DOHH2 (cell line): ENCODE data around the gene ACTR10.

ENCODE experiments used
- H3F3A ChIP-seq: fragments of 200-600 bp; sonication (generic), shearing (Covaris generic); 2 replicates; pipeline ENCODE4 v1.6.0; 2016; ENCODE audit warnings: antibody characterized with exemption, mild to moderate bottlenecking; ENCODE audit not compliant: control insufficient read depth, insufficient read depth
- H3K27ac ChIP-seq: fragments of 200-600 bp; sonication (generic); 2 replicates; pipeline ENCODE4 v1.5.1; 2014; ENCODE audit warnings: low read depth, mild to moderate bottlenecking, low read length, moderate library complexity
- H3K27me3 ChIP-seq: fragments of 200-600 bp; sonication (generic); 2 replicates; pipeline ENCODE4 v1.6.1; 2014; ENCODE audit warnings: mild to moderate bottlenecking, low read length, mixed read lengths; ENCODE audit not compliant: control insufficient read depth
- H3K36me3 ChIP-seq: fragments of 200-600 bp; sonication (generic); 2 replicates; pipeline ENCODE4 v1.6.1; 2014; ENCODE audit warnings: mild to moderate bottlenecking, low read length, moderate library complexity, mixed read lengths; ENCODE audit not compliant: control insufficient read depth
- H3K4me1 ChIP-seq: fragments of 200-600 bp; sonication (generic); 2 replicates; pipeline ENCODE4 v1.6.1; 2014; ENCODE audit warnings: mild to moderate bottlenecking, low read length, mixed read lengths; ENCODE audit not compliant: control insufficient read depth
- H3K4me2 ChIP-seq: fragments of 200-600 bp; sonication (generic); 2 replicates; pipeline ENCODE4 v1.6.0; 2014; ENCODE audit warnings: mild to moderate bottlenecking, low read length, moderate library complexity
- H3K4me3 ChIP-seq: fragments of 200-600 bp; sonication (generic); 2 replicates; pipeline ENCODE4 v1.5.1; 2014; ENCODE audit warnings: mild to moderate bottlenecking, low read length, mixed read lengths
- H3K79me2 ChIP-seq: fragments of 200-600 bp; sonication (generic); 2 replicates; pipeline ENCODE4 v1.6.1; 2014; ENCODE audit warnings: mild to moderate bottlenecking, low read length, mixed read lengths; ENCODE audit not compliant: control insufficient read depth
- H3K9me2 ChIP-seq: fragments of 200-600 bp; sonication (generic); replicated peaks from 2 replicates; pipeline ENCODE4 v1.6.1; 2014; ENCODE audit warnings: mild to moderate bottlenecking, low read length, mixed read lengths; ENCODE audit not compliant: control insufficient read depth
- H3K9me3 ChIP-seq: fragments of 200-600 bp; sonication (generic); 2 replicates; pipeline ENCODE4 v1.6.1; 2014; ENCODE audit warnings: antibody characterized with exemption, low read length, mixed read lengths; ENCODE audit not compliant: control insufficient read depth, insufficient read depth
- H4K20me1 ChIP-seq: fragments of 200-600 bp; sonication (generic); 2 replicates; pipeline ENCODE4 v1.6.0; 2014; ENCODE audit warnings: low read depth, mild to moderate bottlenecking, antibody characterized with exemption, low read length, moderate library complexity; ENCODE audit not compliant: control insufficient read depth, insufficient read depth
- CTCF ChIP-seq: fragments of 200-600 bp; sonication (generic); IDR thresholded peaks from one replicate; pipeline ENCODE4 v1.5.1; 2014; ENCODE audit warnings: antibody characterized with exemption, mild to moderate bottlenecking, low read depth, low read length; ENCODE audit not compliant: poor library complexity, severe bottlenecking
- EZH2phosphoT487 ChIP-seq: fragments of 200-600 bp; sonication (generic); IDR thresholded peaks from 2 replicates; pipeline ENCODE4 v1.6.1; 2017; ENCODE audit warnings: borderline replicate concordance, mild to moderate bottlenecking, antibody characterized with exemption, low read length, moderate library complexity, mixed read lengths

The ACTR10 gene

GRCh38 chr14:58216544-58216943 is 16.6 kb downstream of the ACTR10 start:
- TF ChIP-seq CTCF (no peak), EZH2phosphoT487 (no peak)
- no peaks in the 10 kb centered on the region for H3F3A ChIP-seq
- no peak overlapping the region for H3K27ac ChIP-seq
- H3K9me2 ChIP-seq: no peaks in the 10 kb centered on the region
- H3K4me1 ChIP-seq: no peaks in the 10 kb centered on the region
- no peak overlapping the region for H3K4me3 ChIP-seq
- no peaks in the 10 kb centered on the region for H4K20me1 ChIP-seq
- no peaks in the 10 kb centered on the region for H3K27me3 ChIP-seq
- no peaks in the 10 kb centered on the region for H3K9me3 ChIP-seq
- H3K79me2 ChIP-seq: no peaks in the 10 kb centered on the region
- no peak overlapping the region for H3K4me2 ChIP-seq
- H3K36me3 ChIP-seq: peaks cover 31% of the 10 kb centered on the region

GRCh38 chr14:58227096-58227819 is 27.3 kb downstream of the ACTR10 start:
- H4K20me1 ChIP-seq: no peaks in the 10 kb centered on the region
- no peak overlapping the region for H3K4me3 ChIP-seq
- H3K4me2 ChIP-seq: no peak overlapping the region
- peaks cover 4% of the 10 kb centered on the region; the same call in 1 of the 2 replicates for H3F3A ChIP-seq
- H3K36me3 ChIP-seq: 0 out of 2 replicates have a peak, but pooled peaks cover 2% of the 10 kb centered on the region
- H3K4me1 ChIP-seq: no peaks in the 10 kb centered on the region
- no peaks in the 10 kb centered on the region for H3K79me2 ChIP-seq
- H3K9me3 ChIP-seq: no peaks in the 10 kb centered on the region
- TF ChIP-seq EZH2phosphoT487 (no peak), CTCF (no peak)
- no peak overlapping the region for H3K27ac ChIP-seq
- H3K27me3 ChIP-seq: no peaks in the 10 kb centered on the region
- no peaks in the 10 kb centered on the region for H3K9me2 ChIP-seq

- no peaks in the 10 kb centered on the region for H3K9me2 ChIP-seq
- peaks cover 8% of the 10 kb centered on the region for H3K36me3 ChIP-seq
- peak overlapping the region; percentile 68 for H3K4me2 ChIP-seq
- H3K4me1 ChIP-seq: peaks cover 28% of the 10 kb centered on the region
- H3K4me3 ChIP-seq: peak overlapping the region; percentile 97
- no peaks in the 10 kb centered on the region for H3K9me3 ChIP-seq
- H3F3A ChIP-seq: peaks cover 12% of the 10 kb centered on the region; the same call in 1 of the 2 replicates
- no peak for TF ChIP-seq CTCF
- no peak for TF ChIP-seq EZH2phosphoT487
- H3K27ac ChIP-seq: no peak overlapping the region
- no peaks in the 10 kb centered on the region for H3K27me3 ChIP-seq
- no peaks in the 10 kb centered on the region for H4K20me1 ChIP-seq
- H3K79me2 ChIP-seq: peaks cover 12% of the 10 kb centered on the region
Measured at GRCh38 chr14:58238252-58239243, 38.6 kb downstream of the ACTR10 start.
